Right ventricle myocardium superior (tissue), 1 donor: ENCODE data around the gene ECEL1. TPM values are rescaled to one million over a fixed set of nuclear protein-coding genes. Genes with fewer than 3 reads are reported as not detected.

Source experiments
- ATAC-seq: fragments of 200-7000 bp; cut with Tn5 transposase; one replicate; pipeline ENCODE4 v1.9.1; 2020; ENCODE audit warnings: mild to moderate bottlenecking; ENCODE audit not compliant: poor library complexity
- DNase-seq: peaks from one replicate; pipeline ENCODE4 v3.0.0-alpha.2; 2020
- intact Hi-C: fragments of 100-400 bp; cut with DNase I; formaldehyde crosslinking; loops from one replicate; pipeline ENCODE4 v1.11.2; 2022
- total RNA-seq: library from RNA; stranded (reverse); fragmentation: NEBNext Ultra II Directional; extraction: Animal tissue kit (Norgen Biotek cat#: 25700); gene quantifications from one replicate; pipeline ENCODE4 v1.2.1, GENCODE V29; 2021
- donor health status: DM: no; HTN: yes; CAD: no; lungs with severe emphysema.

Gene ECEL1
- total RNA-seq, 1 donor from 2014 or later, result not detected

DNA sequence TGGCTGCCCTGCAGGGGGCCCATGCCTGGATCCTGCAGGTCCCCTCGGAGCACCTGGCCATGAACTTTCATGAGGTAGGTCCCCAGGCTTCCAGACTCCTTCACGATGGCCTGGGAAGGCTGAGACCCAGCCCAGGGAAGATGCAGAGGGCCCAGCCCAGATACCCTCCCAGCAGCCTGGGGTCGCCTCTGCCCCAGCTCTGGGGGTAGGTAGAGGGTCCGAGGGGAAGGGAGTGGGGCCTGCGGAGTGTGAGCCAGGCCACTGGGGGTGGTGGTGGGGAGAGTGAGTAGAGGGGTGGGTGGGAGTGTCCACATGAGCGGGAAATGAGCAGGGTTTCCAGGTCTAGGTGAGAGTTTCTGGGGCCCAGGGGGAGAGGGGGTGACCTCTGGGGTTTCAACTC is 37.1 kb upstream of the ECEL1 start:
- DNase-seq, result no peak
- intact Hi-C loops, result loop anchor here (5.0 kb wide), 2 partner anchors 72 to 617 kb away; no protein-coding TSS in a partner anchor

DNA sequence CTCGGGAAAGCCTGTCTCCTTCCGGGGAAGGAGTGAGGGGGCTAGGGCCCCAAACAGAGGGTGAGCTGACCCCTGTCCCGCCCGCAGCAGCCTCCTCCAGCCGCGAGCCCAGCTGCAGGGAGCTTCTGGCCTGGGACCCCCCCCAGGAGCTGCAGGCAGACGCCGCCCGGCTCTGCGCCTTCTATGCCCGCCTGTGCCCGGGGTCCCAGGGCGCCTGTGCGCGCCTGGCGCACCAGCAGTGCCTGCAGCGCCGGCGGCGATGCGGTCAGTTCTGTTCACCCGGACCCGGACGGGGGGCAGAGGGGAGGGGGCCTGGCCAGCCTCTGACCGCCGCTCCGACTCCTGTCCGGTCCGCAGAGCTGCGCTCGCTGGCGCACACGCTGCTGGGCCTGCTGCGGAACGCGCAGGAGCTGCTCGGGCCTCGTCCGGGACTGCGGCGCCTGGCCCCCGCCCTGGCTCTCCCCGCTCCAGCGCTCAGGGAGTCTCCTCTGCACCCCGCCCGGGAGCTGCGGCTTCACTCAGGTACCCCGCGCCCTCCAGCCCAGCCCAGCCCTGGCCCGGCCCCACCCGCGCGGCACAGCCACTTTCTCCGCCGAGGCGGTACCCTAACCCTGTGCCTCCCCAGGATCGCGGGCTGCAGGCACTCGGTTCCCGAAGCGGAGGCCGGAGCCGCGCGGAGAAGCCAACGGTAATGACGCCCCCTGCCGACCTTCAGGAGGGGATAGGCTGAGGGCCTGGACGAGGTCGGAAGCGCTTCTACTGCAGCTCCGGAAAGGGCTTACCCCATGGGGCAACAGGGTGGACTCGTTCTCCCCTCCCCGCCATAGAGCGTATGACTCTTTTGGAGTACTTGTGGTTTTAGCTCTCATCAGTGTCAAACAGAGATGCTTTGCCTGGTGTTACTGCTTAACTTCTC is 36.3 kb upstream of the ECEL1 start:
- intact Hi-C loops, result loop anchor here (5.0 kb wide), 2 partner anchors 72 to 617 kb away; no protein-coding TSS in a partner anchor
- ATAC-seq, result peak; percentile 58
- peak; percentile 50 for DNase-seq

More for the DNA sequence above, 37.1 kb upstream of the ECEL1 start:
- ATAC-seq, result no peak

DNA sequence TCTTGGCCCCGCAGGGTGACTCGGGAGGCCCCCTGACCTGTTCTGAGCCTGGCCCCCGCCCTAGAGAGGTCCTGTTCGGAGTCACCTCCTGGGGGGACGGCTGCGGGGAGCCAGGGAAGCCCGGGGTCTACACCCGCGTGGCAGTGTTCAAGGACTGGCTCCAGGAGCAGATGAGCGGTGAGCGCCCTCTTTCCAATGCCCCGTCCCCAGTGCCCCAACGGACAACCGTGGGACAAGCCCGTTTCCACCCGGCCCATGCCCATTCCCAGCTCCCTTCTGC is 35.7 kb upstream of the ECEL1 start:
- ATAC-seq (no peak), DNase-seq (no peak)
- intact Hi-C loops, result loop anchor here (5.0 kb wide), 2 partner anchors 71 to 616 kb away; no protein-coding TSS in a partner anchor

DNA sequence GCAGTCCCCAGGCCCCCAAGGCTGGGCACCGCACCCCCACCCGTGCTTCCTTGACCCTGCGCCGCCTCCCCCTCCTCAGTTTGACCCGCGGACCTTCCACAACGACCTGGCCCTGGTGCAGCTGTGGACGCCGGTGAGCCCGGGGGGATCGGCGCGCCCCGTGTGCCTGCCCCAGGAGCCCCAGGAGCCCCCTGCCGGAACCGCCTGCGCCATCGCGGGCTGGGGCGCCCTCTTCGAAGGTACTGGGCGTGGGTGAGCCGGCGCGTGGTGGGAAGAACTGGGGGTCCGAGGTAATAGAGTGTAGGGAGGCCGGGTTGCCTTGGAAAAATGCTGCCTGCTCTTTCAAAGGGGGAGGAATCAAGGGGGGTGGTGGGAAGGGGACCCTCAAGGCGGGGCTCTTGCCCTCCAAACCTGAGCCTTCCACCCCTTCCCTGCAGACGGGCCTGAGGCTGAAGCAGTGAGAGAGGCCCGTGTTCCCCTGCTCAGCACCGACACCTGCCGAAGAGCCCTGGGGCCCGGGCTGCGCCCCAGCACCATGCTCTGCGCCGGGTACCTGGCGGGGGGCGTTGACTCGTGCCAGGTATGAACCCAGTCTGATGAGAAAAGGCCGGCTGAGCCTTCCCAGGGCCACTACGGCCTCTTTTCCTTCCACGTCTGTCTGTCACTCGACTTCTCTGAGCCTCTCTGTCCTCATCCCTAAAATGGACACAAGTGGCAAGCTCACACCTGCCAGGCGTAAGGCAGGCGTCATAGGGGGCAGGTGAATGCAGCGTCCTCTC is 35.2 kb upstream of the ECEL1 start:
- ATAC-seq, result no peak
- intact Hi-C loops, result loop anchor here (5.0 kb wide), 2 partner anchors 71 to 616 kb away; no protein-coding TSS in a partner anchor
- DNase-seq, result no peak

DNA sequence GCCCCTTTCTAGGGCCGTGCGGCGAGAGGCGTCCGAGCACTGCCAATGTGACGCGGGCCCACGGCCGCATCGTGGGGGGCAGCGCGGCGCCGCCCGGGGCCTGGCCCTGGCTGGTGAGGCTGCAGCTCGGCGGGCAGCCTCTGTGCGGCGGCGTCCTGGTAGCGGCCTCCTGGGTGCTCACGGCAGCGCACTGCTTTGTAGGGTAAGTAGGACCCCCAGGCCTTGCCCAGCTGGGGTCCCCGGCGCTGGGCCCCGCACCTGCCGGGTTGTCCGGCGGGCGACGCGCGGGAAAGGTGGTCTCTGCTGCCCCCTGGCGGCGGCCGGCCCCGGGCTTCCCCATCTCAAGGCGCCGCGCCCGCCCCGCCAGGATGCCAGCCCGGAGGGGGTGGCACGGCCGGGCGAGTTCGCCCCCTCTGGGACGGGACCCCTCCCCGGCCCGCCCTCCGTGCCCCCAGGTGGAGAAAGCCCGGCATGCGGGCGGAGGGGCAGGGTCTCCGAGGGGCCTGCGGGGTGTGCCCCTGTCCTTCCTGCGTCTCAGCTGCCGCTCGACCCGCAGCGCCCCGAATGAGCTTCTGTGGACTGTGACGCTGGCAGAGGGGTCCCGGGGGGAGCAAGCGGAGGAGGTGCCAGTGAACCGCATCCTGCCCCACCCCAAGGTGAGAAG is 34.5 kb upstream of the ECEL1 start:
- intact Hi-C loops, result loop anchor here (5.0 kb wide), 2 partner anchors 70 to 615 kb away; no protein-coding TSS in a partner anchor
- DNase-seq (peak; percentile 80), ATAC-seq (peak; percentile 65)

DNA sequence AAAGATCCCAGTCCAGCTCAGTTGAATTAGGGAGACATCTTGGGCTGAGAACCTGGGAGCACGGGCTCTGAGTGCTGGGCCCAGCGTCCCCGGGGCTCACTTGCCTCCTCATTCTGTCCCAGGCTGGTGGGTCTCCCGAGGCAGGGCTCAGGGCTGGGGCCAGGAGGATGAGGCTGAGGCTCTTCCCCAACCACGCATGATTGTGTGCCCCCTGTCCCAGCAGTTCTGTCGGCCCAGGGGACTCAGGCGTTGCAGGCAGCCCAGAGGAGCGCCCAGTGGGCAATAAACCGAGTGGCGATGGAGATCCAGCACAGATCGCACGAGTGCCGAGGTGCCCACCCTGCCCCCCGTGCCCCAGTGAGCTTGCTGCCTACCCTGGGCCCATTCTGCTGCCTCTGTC is 33.5 kb upstream of the ECEL1 start:
- DNase-seq, result no peak
- no peak for ATAC-seq
- intact Hi-C loops, result loop anchor here (5.0 kb wide), 2 partner anchors 69 to 614 kb away; no protein-coding TSS in a partner anchor

DNA sequence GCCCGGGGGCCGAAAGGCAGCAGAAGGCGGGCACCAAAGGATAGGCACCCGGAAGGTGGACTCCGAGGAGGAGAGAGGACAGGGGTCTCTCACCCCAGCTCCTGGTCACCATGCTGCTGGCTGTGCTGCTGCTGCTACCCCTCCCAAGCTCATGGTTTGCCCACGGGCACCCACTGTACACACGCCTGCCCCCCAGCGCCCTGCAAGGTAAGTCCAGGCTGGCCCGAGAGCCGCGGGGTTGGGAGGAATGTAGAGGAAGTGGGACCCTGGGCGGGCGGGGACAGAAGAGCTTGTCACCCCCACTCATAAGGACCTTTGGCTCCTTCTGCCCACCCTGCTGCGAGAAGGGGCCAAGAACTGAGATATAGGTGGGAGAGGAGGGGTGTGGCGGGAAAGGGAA is 32.9 kb upstream of the ECEL1 start:
- no peak for DNase-seq
- no peak for ATAC-seq
- intact Hi-C loops, result loop anchor here (5.0 kb wide), 2 partner anchors 68 to 613 kb away; no protein-coding TSS in a partner anchor

DNA sequence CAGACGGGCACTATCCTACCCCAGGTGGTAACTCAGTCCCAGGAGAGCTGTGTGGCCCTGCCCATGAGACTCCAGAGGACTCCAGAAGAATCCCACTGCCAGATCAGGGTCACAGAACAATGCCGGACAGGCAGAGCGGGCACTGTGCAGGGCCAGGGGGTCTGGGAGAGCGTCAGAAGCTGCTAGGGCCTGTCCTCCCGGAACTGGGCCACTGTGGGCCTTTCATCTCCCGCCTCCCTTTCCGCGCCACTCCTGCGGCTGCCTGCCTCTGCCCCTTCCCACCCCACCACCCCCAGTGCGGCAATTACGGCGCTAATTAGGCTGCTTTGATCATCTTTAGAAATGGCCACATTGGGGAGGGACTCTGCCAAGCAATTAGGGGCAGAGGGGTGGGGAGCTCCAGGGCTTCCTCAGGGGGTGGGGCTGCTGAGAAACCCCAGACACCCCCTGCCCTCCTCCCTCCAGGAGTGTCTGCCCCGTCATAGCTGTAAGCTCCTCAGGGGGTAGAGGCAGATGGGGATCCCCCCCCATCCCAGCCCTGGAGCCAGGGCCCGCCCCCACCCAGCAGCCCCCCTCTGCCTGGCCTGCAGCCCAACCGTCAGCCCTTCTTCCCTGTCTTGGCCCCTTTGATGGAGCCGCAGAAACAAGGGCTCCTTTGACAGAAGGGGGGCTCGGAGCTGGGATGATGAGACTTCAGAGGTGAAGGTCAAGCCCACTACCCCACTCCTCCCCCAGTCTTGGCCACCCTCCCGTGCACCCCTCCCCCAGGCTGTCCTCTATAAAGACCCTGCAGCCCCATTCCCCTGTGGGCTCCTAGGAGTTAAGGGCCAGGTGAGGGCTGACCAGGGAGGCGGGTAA is 32.2 kb upstream of the ECEL1 start, which contains the start of gene PRSS56:
Gene PRSS56 (plus strand): TSS at position 808 of the 858 bp plus-strand sequence. CDS start 211 bp downstream, outside the sequence.
- intact Hi-C loops, result loop anchor here (5.0 kb wide), 2 partner anchors 68 to 613 kb away; no protein-coding TSS in a partner anchor

DNA sequence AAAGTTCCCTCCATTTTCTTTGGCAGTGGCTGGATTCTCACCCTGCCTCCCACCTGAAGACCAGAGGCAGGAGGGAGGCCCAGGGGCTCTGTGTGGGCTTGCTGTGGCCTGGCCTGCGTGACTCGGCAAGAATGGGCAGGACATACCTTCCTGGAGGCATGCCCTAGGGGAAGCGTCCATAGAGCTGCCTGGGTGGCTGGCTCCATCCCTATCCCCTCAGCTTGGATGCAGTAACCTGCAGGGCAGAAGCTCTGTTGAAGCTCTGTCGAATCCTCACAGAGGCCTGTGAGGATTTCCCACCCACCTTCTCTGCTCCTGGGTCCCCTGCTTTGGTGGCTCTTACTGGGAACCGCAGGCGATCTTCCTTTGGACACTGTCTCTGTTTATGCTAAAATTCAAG is 31.2 kb upstream of the ECEL1 start:
- intact Hi-C loops, result no loop called here
- no peak for ATAC-seq
- DNase-seq, result no peak

More for the DNA sequence above, 32.2 kb upstream of the ECEL1 start, which contains the start of gene PRSS56:
- no peak for DNase-seq
- ATAC-seq, result no peak

DNA sequence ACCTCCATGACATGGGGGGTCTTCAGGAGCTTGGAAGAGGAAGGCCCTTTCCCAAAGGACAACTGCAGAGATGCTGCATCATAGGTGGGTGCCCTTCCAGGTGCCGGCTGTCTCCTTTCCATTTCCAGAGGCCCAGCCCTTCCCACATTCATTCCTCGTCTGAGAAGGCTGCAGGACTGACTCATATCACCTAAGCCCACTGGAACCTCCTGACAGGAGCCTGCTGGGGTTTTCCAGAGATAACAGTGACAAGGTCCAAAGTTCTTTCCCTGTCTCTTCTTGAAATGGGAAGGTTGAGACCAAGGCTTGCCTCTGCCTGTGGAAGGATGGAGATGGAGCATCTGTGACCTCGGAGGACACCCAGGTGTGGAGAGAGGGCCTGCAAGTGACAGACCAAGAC is 28.9 kb upstream of the ECEL1 start:
- no peak for ATAC-seq
- no peak for DNase-seq
- intact Hi-C loops, result no loop called here

DNA sequence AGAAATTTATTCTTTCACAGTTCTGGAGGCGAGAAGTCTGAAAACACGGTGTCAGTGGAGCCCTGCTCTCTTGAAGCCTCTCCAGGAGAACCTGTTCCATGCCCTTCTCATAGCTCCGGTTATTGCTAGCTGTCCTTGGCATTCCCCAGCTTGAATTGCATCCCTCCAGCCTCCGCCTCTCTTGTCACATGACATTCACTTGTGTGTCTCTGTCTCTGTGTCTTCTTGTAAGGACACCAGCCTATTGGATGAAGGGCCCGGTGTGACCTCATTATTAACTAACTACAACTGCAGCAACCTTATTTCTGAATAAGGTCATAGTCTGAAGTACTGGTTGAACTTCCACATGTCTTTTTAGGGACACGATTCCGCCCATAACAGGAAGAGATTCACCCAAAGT is 28.0 kb upstream of the ECEL1 start:
- intact Hi-C loops, result no loop called here
- DNase-seq (no peak), ATAC-seq (no peak)

DNA sequence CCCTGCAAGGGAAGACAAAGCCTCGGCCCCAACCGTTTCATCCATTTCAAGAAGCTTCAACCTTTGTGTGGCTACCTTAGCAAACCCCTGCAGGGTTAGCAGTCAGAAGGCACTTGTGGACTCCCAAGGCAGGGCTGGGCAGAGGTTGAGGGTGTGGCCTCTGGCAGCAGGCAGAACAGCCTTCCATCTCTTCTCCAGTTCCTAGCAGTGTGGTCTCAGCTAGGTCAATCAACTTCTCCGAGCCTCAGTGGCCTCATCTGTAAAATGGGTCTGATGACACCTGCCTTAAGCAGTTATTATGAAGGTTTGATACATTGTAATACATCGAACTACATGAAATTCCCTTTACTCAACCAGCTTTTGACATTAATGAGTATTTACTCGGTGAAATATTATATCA is 25.7 kb upstream of the ECEL1 start:
- intact Hi-C loops, result no loop called here
- no peak for ATAC-seq
- DNase-seq, result no peak

DNA sequence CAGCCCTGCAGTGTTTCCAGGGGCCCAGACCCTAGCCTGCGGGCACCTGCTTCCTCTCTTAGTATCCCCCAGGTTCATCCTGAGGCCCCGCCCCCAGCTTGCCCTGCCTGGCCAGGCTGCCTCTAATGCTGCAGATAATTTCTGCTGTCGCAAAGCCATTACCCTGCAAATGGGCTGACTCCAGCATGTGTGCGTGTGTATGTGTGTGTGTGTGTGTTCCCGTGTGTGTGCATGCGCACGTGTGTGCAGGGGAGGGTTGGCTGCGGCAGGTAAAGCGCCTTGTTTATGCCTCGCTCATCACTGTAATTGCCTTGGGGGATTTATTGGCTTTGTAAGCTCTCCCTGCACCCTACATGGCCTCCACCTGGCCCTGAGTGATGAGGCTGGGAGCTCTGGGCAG is 25.0 kb upstream of the ECEL1 start:
- DNase-seq (no peak), ATAC-seq (no peak)
- intact Hi-C loops, result no loop called here

DNA sequence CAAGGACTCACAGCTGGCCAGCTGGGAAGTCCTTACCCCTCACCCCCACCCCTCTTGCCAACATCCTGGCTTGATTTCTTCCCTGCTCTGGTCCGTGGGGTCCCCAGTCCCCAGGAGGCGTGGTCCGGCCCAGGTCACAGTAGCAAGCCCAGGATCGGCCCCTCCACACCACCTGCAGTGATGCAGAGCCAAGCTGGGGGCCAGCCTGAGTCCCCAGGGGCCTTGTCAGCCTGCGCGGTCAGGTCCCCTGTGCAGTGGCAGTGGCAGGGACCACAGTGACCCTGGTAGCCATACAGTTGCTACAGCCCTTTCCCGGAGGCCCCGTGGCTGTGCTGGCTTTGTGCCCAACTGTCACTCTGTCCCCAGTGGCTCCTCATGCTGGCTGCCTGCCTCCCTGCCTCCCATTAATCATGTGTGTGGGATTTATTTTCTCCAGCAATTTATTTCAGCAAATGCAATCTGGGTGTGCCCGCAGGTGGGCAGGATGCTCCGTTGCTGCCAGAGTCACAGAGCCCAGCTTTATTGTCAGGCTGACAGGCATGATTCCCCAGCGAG is 23.8 kb upstream of the ECEL1 start:
- ATAC-seq, result peak; percentile 70
- intact Hi-C loops, result no loop called here
- no peak for DNase-seq

DNA sequence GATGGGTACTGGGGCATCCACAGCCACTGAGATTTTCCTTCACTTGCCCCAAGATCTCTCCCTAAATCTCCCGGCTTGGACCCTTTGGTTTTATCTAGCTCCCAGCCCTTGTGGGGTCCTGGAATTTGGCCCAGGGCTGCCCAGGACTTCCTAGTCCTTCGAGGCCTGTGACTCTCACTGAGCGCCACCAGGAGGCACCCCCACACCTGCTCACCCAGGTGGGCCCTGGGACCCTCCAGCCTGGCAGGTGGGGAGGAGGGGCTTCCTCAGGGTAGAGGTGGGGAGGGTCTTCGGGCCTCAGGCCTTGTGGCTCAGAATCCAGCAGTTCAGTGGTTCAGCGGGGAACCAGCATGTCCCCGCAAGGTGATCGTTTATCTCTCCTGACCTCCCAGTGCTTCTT is 20.6 kb upstream of the ECEL1 start:
- intact Hi-C loops, result no loop called here
- ATAC-seq (no peak), DNase-seq (no peak)

DNA sequence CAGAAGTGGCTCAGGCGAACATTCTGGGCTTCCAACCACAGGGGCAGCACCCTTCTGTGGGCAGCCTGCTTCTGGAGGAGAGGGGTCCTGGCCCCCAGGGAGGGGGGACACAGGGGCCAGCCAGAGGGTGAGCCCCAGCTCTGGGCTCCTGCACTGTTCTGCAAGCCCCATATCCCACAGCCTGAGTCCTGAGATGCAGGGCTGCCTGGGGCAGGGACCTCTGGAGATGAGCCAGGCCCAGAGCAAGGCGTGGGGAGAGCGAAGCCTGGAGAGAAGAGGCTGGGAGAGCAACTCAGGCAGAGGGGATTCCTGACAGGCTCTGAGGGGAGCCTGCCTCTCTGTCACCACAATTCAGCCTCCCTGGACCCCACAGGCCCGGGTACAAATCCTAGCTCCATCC is 19.1 kb upstream of the ECEL1 start:
- DNase-seq, result no peak
- intact Hi-C loops, result no loop called here
- no peak for ATAC-seq

DNA sequence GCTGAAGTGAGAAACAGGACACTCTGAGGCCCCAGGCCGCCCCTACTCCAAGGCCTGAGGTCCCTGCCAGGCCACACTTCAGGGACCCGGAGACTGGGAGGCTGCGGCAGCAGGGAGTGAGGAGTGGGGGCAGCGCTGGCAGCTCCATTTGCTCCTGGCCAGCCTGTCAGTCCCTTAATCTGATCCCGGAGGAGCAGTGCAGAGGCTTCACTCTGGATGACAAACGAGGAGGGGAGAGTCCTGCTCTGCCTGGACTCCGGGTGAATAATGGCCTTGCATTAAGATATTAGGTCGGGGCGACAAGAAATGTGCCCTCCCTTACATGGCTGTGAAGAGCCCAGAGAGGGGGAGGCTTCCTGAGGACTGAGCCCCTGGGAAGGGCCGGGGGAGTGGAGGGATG is 18.2 kb upstream of the ECEL1 start:
- ATAC-seq (no peak), DNase-seq (no peak)
- intact Hi-C loops, result no loop called here

DNA sequence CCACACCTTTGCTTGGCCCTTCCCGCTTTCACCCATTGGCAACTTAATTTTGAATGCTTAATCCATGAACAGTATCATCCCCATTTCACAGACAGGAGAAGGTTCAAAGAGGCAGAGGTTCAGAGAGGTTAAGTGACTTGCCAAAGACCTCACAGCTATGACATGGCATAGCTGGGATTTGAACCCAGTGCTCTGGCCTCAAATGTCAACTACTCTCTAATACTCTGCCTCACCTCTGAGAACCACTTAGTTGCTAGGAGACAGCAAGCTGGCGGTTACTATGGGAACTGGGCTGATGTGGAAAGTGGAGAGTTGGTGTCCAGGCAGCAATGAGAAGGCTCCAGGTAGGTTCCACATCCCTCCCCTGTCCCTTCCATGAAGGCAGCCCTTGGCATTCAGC is 16.8 kb upstream of the ECEL1 start:
- no peak for DNase-seq
- intact Hi-C loops, result no loop called here
- ATAC-seq, result no peak
